T-helper 9 cell (primary cell): ENCODE measurements around the gene GAS2.

Experiments used
- DNase-seq: peaks from one replicate; pipeline ENCODE4 v3.0.0-alpha.2; 2020

GAS2 gene

DNA sequence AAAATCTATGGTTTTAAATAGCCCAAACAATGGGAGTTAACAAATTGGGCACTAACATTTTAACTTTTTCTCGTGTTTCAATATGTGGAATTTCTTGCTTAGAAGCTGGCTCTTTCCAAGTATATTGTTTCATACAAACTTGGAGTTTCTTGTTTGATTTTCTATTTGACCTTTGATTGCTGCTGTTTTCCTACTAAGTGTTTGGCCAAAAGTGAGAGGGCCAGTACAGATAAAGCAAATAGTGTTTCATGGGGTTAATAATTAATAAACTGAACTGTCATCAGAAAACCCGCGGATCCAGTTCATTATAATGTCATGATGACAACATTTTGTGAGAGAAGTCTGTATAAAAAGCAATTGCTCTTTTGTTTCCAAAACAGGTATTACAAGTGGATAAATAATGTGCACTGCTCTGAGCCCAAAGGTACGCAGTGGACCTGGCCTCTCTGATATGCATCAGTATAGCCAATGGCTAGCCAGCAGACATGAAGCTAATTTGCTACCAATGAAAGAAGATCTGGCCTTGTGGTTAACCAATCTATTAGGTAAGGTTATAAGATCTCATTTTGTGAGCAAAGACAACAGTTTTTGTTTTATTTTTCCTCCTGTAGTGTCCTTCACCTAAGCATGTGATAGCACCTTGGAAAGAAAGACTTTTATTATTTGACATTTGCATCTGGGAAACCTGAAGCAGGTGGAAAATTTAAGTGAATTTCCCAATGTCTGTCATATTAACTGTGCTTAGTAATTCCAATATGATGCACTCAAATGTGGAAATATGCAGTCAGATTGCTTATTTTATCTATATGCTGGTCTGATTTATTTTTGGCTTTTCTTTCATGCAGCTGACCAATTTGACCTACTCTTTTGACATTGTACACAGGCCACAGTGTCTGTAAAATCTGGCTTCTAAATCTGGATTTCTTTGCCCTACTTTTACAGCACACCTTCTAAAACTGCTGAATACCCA is 8.3 kb downstream of the GAS2 start:
- DNase-seq: no peak

DNA sequence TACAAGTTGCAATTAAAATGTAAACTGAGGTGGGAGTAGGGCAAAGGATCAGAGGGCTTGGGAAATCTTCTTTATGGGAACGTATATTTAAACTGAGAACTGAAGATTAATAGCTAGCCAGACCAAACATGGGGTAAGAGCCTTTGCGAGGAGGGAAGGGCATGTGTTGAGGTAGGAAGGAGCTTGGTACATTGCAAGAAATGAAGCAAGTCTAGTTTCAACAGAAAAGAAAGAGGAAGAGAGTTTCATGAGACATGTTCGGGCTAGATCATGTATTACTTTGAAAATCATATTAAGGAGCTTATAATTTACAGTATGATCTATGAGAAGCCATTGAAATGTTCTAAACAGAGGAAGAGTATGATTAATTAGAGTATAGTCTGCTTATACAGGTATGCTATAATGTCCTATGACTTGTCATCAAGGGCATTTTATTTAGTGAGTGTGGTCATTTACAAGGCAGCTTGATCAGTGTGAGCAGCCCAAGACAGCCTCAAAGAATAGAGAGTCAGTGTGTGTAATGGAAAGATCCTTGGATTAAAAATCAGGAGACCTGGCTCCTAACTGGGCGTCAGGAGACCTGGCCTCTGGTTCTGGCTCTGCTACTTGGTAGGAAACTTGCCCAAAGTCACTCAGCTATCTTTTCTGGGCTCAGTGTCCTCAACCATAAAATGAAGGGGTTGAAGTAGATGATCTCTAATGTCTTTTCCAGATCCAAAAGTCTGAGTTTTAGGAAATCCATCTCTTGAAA is 10.9 kb downstream of the GAS2 start:
- DNase-seq: no peak

DNA sequence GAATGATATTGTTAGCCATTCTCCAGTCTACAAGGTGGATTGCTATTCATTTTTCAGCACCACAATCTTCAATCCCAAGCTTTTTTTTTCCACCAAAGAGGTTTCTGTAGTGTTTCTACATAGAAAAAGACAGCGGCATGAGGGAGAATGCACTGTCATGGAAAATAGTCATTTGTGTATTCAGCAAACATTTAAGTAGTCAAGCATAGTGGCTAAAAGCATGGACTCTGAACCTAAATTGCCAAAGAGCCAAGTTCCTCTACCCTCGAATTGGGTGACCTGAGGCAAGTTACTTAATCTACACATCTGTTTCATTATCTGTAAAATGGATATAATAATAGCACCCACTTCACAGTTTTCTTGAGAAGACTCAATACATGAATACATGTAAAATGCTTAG is 14.2 kb downstream of the GAS2 start:
- no peak for DNase-seq

DNA sequence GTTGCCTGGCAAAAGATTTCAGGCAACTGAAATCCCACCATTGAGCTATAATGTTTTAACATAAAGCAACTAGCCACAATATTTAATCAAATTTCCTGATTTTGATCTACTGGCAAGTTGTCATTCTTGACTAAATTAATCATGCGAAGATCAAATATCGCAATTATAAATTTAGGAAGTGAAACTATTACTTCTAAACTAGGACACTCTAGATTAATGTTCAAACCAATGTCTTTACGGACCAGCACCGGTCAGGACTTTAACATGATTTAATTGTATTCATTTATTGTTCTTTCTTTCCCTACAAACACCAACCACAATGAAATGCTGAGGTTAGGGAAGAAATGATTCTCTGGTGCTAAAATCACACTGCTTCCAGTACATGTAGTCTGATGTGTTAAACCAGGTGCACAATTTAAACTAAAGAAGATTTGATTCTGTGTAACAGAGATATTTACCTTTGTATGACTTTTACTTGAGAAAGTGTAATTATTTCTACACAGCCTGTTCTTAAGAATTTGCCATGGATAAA is 14.9 kb downstream of the GAS2 start:
- no peak for DNase-seq

DNA sequence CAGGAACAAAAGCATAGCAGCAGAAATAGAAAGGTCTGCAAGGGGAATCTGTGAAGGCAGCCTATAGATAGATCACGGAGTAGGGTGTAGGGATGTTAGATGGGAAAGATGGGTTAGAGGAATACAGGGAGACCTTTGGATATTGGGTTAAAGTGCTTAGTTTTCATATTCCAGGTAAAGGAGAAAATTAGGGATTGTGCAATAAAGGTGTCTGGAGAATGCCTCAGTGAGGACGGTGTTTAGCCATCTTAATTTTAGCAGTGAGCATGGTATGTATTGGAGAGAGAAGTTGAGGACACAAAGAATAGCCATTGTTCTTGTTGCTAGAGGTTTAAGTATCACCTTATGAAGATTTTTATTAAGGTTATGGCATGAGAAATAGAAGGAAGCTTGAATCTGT is 17.7 kb downstream of the GAS2 start:
- DNase-seq: no peak

DNA sequence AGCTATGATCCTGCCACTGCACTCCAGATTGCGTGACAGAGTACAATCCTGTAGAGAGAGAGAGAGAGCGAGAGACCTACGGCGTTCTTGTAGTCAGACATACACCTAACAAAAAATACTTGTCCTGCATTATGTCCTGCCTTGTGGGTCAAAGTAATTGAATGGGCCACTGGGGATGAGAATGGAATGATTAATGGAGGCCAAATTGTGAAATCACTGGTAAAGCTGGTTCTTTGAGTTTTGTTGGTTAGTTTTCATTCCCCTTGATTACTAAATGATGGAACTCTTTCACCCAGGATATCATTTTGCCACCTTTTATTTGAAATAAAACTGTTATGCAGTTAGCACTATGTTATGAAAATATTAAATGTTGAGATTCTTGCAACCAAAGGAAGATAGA is 18.7 kb downstream of the GAS2 start:
- DNase-seq: no peak

DNA sequence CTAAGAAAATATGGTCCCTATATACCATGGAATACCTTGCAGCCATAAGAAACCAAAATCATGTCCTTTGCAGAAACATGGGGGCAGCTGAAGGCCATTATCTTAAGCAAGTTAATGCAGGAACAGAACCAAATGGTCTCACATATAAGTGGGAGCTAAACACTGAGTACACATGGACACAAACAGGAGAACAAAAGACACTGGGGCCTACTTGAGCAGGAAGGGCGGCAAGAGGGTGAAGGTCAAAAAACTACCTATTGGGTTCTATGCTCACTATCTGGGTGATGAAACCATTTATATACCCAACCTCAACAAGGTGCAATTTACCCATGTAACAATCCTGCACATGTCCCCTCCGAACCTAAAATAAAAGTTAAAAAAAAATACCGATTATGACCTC is 22.5 kb downstream of the GAS2 start:
- DNase-seq: no peak

DNA sequence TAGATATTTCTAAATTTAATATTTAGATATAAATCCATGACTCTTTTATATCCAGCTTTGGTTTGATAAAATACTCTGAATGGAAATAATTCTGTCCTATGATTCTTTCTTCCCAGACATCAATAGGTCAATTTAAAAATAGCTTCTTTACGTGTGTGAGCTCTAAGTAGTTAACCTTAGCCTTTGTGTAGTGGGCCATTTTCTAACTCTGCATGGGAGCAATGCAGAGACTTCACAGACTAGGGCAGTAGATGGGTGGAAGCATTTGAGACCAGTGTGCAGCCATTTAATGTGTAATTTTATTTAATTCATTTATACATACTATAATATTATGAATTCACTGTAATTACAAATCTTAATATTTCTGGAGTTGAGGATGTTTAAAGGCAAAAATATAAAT is 23.8 kb downstream of the GAS2 start:
- no peak for DNase-seq

DNA sequence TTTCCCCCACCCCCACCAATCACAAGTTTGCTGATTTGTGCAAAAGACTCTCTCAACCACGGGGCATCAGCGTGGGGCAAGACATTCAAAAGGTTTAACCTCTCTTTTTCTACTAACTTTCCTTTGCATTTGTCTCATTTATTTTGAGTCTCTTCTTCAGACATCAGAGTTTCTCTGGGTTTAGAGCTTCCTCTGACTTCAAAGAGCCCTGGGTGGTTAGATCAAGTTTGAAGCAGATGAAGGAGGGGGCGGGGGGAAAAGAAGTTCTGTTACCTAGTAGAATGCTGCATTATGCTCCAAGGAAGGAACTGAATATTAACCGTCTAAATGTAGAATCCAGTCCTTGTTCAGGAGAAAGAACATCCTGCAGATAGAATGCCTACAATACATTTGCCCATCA is 24.5 kb downstream of the GAS2 start:
- no peak for DNase-seq

DNA sequence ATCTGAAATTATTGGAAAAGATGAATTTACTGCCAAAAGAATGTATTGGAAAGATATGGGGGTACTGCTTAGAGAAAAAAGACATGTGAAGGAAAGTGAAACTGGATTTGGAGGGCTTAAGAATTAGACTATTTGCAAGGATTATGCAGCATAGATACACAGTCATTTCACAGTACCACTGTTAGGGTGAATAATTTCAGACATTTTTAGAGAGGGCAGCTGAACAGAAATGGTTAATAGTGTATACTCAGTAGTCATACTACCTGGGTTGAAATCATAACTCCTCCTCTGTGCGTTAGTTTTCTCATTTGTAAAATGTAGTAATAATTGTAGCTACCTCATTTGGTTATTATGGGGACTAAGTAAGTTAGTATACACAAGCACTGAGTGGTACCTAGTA is 33.0 kb downstream of the GAS2 start:
- no peak for DNase-seq

DNA sequence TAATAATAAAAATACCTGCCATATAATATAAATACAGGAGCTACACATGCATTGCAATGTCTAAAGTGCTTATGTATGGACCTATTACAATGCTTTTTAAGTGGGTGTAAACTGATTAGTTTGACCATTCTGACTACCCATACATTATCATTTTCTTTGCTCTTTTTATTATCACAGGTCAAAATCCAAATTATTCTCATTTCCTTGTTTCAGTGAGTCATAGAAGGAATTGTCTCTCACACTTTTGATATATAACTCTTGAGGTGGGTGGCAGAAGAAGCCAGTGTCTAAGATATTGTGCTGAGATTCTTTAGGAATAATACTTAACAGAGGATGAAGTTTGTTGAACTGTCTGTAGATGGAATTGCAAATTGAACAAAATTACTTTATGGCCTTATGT is 35.6 kb downstream of the GAS2 start:
- no peak for DNase-seq

DNA sequence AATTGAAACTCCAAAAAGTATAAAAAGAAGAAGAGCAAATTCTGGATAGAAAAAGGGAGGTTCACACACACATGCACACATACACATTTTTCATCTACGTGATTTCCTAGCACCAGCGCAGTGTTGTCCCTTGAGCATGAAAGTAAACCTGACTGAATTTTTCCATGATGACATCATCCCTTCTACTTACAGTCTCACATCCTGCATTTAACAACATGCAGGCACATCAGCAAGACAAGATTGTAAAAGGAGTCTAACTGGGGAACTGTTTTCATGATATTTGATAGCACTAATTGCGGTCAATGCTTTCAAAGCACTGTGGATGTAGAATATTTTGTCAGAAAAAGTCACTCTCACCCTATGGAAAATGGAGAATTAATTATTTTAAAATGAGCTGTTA is 36.6 kb downstream of the GAS2 start:
- no peak for DNase-seq

DNA sequence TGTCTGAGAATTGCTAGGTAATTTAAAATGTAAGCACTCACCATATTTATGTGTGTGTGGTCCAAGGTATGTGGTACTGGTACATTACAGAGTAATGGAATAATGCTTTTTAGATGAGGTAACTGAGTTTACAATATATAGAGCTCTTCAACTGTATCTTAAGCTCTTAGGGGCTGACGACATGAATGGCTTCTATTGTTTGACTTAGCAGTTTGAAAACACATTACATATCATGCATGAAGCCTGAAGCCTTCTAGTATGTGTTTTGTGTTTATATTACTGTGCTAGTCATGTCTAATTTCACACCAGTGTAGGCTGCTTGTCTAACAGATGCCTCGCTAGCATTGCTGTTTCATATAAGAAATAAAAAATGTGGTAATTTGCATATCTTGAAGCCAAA is 37.2 kb downstream of the GAS2 start:
- no peak for DNase-seq

DNA sequence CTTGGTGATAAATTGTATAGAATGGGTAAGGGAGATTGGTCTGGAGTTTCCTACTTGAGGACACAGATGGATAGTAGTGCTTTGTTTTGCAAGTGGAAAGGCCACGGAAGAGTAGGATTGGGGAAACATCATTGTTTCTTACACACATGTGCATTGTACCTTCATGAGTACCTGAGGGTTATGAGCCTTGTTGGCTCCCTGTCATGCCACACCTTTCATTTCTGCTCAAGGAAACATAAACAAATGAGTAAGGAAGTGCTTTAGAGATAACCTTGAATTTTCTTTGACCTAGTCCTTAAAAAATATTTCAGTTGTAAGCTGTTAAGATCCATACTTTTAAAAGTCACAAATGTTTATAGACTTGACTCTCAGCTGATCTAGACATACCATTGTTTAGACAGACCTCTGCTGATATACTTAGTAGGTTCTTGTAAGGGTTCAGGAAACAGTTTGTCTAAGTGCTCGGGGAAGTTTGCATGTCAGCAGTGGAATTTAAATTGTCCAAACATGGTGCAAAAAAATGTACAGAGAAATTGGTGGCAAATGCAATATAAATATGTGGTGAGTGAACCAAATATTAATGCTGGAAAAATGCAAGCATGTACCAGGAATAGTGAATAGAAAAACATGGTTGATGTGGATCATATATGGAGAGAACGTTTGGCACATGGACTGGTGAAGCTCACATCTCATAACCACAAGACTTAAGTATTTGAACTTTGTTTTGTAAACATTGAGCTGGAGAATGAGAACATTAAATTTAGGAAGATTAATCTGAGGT is 40.9 kb downstream of the GAS2 start:
- DNase-seq: no peak

DNA sequence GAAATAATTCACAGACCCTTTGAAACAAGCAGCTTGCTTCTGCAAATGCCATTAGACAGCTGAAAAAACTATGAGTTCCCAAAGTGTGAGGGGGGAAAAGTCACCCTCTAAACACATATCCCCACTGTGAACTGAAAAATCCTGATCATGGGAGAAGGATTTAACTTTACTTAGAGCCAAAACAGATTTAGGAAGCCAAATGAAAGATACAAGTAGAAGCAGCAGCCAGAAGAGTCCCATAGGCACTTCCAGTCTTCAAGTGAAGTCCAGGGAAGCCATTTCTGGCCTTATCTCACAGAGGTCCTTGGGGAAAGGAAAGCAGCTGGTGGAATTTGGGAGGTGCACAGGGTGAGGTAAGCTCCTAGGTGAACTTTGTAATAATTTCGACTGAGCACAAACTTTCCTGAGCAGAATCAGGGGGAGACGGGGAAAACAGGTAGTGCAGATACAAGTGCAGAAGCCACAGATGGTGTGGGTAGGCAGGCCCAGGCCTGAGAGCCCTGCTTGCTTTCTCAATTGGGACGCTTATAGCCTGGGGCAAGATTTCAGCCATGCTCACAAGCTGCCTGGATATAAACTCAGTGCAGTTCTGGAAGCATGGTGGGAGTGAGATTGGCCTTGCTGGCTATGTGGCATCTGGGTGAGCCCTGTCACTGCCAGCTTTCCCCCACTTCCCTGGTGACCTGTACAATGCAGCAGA is 44.8 kb downstream of the GAS2 start:
- DNase-seq: no peak

DNA sequence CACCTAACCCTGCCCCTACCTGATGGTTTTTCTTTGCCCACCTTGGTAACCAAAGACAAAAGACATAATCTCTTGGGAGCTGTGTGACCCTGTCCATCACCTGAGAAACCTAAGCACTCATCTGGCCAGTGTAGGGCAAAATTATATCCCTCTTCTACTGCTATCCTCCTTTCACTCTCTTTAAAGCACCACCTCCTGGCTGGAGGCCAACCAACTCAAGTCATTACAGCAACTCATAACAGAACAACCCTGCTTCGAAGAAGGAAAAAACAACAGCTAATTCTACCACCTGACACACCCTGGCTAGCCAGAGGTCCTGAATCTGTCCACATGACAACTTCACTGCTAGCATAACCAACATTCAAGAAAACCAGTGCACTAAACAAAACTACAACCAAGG is 45.5 kb downstream of the GAS2 start:
- no peak for DNase-seq

DNA sequence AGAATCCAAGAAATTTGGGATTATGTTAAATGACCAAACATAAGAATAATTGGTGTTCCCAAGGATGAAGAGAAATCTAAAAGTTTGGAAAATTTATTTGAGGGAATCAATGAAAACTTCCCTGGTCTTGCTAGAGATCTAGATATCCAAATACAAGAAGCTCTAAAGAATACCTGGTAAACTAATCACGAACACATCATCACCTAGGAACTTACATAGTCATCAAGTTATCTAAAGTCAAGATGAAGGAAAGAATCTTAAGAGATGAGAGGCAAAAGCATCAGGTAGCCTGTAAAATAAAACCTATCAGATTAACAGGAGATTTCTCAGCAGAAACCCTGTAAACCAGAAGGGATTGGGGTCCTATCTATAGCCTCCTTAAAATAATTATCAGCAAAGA is 46.9 kb downstream of the GAS2 start:
- DNase-seq: no peak

DNA sequence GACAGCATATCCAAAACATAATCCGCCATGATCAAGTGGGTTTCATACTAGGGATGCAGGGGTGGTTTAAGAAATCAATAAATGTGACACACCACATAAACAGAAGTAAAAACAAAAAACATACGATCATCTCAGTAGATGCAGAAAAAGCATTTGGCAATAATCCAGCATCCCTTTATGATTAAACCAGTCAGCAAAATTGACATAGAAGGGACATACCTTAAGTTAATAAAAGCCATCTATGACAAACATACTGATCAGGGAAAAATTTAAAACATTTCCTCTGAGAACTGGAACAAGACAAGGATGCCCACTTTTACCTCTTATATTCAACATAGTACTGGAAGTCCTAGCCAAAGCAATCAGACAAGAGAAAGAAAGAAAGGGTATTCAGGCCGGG is 49.6 kb downstream of the GAS2 start:
- DNase-seq: no peak

DNA sequence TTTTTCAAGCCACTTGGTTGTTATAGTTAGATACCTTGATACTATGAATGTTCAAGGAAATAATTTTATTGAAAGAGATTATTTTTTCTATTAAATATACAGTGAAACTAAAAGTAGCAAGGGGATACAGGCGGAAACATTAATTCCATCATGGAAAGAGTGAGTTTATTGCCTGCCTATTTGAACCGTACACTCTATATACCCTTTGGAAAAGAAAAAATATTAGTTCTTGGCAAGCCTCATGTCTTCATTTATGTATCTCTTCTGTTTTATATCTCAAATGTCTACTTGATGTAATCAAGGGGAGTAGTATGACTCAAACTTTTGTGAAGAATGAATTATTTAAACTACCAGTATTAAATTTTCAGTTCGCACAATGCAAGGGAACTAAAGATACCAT is 54.0 kb downstream of the GAS2 start:
- no peak for DNase-seq

DNA sequence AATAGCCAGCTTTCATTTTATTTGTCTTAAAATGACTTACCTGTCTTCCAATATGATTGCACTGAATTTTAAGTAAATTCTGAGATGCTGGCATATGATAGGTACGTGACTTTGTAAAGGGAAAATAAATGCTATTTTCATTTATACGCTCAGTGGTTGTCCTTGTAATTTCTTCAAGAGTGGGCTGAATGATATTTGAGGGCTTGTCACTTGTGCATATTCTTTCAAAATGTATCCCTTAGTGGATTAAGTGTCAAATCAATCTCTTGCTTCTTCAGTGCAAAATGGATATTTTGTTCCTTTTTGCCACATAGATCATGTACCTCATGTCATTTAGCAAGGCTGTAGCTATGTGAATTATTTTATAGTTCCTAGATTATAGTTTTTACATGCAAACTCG is 56.9 kb downstream of the GAS2 start:
- no peak for DNase-seq

DNA sequence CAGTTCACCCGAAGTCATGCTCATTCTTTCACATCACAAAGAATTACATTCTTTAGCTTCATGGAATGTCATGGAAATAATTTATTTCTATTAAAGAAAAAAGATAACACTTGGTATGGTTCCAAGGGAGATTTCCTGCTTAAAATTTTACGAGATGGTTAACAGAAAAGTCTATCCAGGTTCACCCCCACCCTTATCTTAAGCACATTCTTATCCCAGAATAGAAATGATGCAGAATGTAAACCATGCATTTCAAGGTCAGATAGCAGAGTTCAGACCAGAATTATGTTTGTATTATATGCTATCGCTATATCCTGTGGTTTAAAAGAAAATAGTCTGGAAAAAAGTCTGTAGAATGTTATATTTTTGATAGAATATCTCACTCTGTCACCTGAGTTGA is 58.7 kb downstream of the GAS2 start:
- DNase-seq: no peak

DNA sequence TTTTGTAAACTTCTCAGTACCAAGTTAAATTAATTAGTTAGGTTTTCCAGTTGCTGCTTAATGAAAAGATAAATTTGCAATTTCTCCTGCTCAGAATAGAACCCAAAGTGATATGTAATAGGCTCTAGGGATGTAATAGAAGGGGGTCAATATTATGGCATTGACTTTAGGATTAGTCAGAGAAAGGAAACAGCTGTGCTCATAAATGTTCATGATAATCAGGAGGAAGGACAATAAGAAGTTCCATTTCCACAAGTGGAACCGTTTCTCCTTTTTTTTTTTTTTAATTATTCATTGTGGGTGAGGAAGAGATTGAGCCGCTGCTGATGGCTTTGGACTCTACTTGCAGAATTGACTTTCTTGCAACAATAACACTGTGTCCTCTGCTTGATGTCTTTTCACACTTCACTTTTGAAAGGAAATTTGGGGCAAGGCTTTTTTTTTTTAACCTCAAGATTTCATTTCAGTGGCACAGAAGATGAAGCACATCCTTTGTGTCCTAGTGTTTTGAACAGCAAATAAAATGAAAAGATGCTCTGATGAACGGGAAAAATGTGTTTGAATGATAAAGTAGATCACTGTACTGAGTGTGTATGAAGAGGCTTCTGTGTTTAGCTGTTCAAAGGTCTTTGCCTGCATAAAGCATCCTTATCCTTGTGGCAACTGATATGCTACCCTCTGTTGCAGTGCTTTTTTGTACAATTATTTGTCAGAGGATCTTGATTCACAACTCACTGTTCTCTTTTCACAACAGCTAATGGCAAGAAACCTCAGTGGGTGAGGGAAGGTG is 62.4 kb downstream of the GAS2 start:
- no peak for DNase-seq
